Subcutaneous abdominal adipose tissue (tissue), 5 donors: ENCODE measurements around the gene ZFYVE16.
A peak's percentile ranks its signal among the peaks of the same experiment; 100 is the strongest.
"Not testable (repeated sequence)": the region's sequence is repeated elsewhere in the genome, so short reads cannot be mapped to it uniquely, and the experiment has no call there.

Source experiments
- H3K27ac ChIP-seq: one replicate; pipeline ENCODE4 v1.7.0; 2013; ENCODE audit warnings: low read depth, mild to moderate bottlenecking, inconsistent platforms, low read length, moderate library complexity
- H3K27me3 ChIP-seq, 5 donors: one replicate each; pipeline ENCODE4 v1.7.0; 2013; ENCODE audit warnings: low read length in 5 of 5, inconsistent platforms in 1 of 5; ENCODE audit not compliant: control insufficient read depth in 5 of 5, insufficient read depth in 4 of 5
- H3K36me3 ChIP-seq, 5 donors: one replicate each; pipeline ENCODE4 v1.7.0; 2013; ENCODE audit warnings: low read length in 5 of 5; ENCODE audit not compliant: control insufficient read depth in 5 of 5, insufficient read depth in 5 of 5
- H3K4me1 ChIP-seq, 5 donors: one replicate each; pipeline ENCODE4 v1.7.0; 2013; ENCODE audit warnings: low read length in 5 of 5, mild to moderate bottlenecking in 3 of 5, moderate library complexity in 1 of 5; ENCODE audit not compliant: control insufficient read depth in 5 of 5, insufficient read depth in 5 of 5
- H3K4me3 ChIP-seq, 5 donors: one replicate each; pipeline ENCODE4 v1.7.0; 2013; ENCODE audit warnings: low read length in 5 of 5, low read depth in 1 of 5
- H3K9ac ChIP-seq, 5 donors: one replicate each; pipeline ENCODE4 v1.7.0; 2013; ENCODE audit warnings: low read length in 5 of 5, mild to moderate bottlenecking in 4 of 5, moderate library complexity in 3 of 5
- H3K9me3 ChIP-seq, 5 donors: one replicate each; pipeline ENCODE4 v1.7.0; 2013; ENCODE audit warnings: low read length in 5 of 5; ENCODE audit not compliant: control insufficient read depth in 5 of 5
- donor health status: healthy.
- donor health status: healthy.
- donor health status: healthy.
- donor health status: healthy.
- donor health status: healthy.

The ZFYVE16 gene

DNA sequence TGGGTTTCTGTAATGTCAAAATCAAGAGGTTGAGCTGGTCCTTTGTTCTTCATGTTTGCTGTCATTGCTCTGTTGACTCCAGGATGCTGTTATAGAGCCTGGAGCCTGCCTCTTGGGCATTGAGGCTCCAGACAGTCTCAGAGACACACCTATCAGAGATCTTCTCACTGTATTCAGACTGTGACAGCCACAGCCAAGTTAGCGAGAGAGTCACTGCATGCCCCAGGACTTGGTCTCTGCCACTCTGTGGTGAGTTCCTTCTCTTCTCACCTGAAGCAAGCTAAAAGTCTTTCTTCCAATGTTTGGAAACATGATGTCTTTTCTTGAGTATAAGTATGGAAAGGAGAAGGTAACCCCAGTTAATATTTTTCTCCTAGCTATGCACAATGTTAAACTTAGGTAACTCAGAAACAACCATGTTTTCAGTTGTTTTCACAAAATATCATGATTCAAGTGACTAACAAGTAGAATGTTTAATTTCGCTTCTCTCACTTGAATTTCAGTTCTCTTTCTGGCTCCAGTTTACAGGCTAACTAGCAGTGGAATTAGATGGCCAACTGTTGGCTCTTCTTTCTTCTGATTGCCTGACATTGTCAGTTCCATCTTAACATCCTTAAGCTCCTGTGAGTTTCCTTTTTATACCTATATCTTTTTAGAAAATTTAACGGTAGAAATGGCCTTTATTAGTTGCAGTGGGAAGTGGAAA, 20.6 kb upstream of the ZFYVE16 start:
- Histone ChIP-seq H3K36me3 (no peaks in the 10 kb centered on the region), H3K4me3 (no peak overlapping the region), H3K4me1 (peaks cover 0 to 2% (median 0%) of the 10 kb centered on the region in 5 donors), H3K27me3 (no peaks in the 10 kb centered on the region), H3K27ac (no peak overlapping the region), H3K9ac (no peak overlapping the region), H3K9me3 (no peaks in the 10 kb centered on the region)

DNA sequence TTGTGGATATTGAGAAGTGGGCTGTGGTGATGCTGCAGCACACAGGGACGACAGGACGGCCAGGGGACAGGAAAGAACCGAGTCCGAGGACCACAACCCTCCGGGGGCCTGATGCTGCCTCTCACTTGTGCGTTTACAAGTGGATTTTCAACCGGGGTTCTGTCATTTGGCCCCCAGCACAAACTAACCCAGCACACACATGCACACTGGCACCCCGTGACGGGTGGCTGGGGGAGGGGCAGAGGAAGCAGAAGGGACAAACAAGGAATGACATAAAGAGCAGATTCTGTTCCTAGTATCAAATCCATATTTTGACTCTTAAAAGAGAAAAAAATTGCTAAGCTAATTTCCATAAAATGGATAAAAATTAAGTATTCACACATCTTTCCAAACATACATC, 18.3 kb upstream of the ZFYVE16 start:
- peaks cover 0 to 2% (median 0%) of the 10 kb centered on the region in 5 donors for H3K4me1 ChIP-seq
- H3K36me3 ChIP-seq, result no peaks in the 10 kb centered on the region
- no peaks in the 10 kb centered on the region for H3K27me3 ChIP-seq
- no peaks in the 10 kb centered on the region for H3K9me3 ChIP-seq
- peak overlapping the region in 2 of 5 donors; percentile 40 to 46 for H3K4me3 ChIP-seq
- H3K9ac ChIP-seq, result no peak overlapping the region
- no peak overlapping the region for H3K27ac ChIP-seq

DNA sequence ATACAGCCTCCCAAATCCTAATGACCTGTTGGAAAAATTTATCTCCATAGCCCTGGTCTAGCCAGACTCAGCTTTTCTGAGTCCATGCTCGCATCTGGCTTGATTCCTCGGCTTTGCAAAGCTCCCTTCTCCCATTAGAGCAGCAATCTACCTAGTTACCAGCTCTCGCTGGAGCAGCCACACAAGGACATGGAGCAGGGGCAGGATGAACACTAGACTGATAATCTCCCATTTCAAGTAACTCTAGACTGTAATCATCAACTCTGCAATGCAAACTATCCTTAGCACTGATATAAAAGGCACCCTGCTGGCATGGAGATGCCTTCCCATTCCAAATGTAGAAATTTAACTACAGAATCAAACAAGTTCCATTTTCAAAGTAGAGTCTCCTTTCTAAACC, 17.5 kb upstream of the ZFYVE16 start:
- not testable (repeated sequence) for H3K27ac ChIP-seq, H3K9me3 ChIP-seq

DNA sequence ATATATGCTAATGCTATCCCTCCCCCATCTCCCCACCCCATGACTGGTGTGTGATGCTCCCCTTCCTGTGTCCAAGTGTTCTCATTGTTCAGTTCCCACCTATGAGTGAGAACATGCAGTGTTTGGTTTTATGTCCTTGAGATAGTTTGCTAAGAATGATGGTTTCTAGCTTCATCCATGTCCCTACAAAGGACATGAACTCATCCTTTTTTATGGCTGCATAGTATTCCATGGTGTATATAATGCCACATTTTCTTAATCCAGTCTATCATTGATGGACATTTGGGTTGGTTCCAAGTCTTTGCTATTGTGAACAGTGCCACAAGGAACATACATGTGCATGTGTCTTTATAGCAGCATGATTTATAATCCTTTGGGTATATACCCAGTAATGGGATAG, 16.6 kb upstream of the ZFYVE16 start:
- not testable (repeated sequence) for H3K36me3 ChIP-seq, H3K4me1 ChIP-seq, H3K4me3 ChIP-seq, H3K27ac ChIP-seq, H3K27me3 ChIP-seq, H3K9me3 ChIP-seq, H3K9ac ChIP-seq

More for the DNA sequence above, 17.5 kb upstream of the ZFYVE16 start:
- H3K27me3 ChIP-seq, H3K9ac ChIP-seq, H3K36me3 ChIP-seq, H3K4me1 ChIP-seq, H3K4me3 ChIP-seq: not testable (repeated sequence)

DNA sequence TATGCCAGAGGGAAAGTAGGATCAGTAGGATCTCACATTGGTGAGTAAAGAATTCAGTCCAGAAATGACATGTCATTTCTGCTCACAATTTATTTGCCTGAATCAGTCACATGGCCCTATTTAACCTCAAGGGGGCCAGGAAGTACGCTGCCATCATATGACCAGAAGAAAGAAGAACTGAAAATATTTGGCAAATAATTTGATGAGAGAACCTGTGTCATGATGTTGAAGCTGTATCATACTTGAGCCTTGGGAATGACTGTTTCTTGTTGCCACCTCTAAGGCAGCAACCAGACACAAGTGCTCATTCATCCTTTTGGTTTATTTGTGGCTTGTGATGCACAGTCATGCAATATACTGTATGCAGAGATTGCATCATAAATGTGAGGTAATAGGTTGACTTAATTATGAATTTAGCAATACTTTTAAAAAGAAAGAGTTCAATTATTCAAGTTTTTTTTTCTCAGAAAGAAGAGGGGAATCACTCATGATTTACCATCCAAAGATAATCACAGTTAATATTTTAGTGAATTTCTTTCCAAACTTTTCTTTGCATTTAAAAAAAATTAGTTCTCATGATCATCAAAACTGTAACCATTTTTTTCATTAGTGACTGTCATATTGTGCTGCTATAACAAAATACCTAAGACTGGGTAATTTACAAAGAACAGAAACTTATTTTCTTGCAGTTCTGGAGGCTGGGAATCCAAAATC, 8.2 kb upstream of the ZFYVE16 start:
- no peak overlapping the region for H3K9ac ChIP-seq
- H3K36me3 ChIP-seq, result no peaks in the 10 kb centered on the region
- H3K4me3 ChIP-seq, result no peak overlapping the region
- no peaks in the 10 kb centered on the region for H3K9me3 ChIP-seq
- no peak overlapping the region for H3K27ac ChIP-seq
- no peaks in the 10 kb centered on the region for H3K27me3 ChIP-seq
- peaks cover 0 to 8% (median 0%) of the 10 kb centered on the region in 5 donors for H3K4me1 ChIP-seq

DNA sequence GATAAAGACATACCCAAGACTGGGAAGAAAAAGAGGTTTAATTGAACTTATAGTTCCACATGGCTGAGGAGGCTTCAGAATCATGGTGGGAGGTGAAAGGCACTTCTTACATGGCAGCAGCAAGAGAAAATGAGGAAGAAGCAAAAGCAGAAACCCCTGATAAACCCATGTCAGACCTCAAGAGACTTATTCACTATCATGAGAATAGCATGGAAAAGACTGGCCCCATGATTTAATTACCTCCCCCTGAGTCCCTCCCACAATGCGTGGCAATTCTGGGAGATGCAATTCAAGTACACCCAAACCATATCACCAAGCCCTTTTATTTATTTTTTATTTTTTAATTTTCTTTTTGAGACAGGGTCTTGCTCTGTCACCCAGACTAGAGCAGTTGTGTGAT, 7.5 kb upstream of the ZFYVE16 start:
- H3K36me3 ChIP-seq, H3K9me3 ChIP-seq, H3K4me3 ChIP-seq, H3K27me3 ChIP-seq, H3K27ac ChIP-seq, H3K4me1 ChIP-seq, H3K9ac ChIP-seq: not testable (repeated sequence)

DNA sequence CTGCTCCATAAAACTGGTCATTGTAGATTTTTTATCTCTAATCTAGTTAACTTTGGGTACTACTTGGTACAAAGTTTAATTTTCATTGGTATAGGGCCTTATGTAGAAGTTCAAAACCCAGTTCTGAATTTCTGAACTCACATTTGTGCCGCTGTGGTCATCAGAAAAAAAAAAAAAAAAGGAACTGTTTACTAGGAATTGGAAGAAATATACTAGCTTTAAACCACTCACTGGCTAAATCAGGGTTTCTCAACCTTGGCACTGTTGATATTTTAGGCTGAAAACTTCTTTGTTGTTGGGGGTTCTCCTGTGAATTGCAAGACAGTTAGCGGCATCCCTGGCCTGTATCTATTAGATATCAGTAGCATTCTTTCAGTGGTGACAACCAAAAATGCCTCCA, 4.1 kb upstream of the ZFYVE16 start:
- no peaks in the 10 kb centered on the region for H3K27me3 ChIP-seq
- H3K9ac ChIP-seq, result no peak overlapping the region
- H3K27ac ChIP-seq, result no peak overlapping the region
- H3K4me1 ChIP-seq, result peaks cover 3 to 19% (median 8%) of the 10 kb centered on the region in 5 donors
- H3K9me3 ChIP-seq, result no peaks in the 10 kb centered on the region
- H3K36me3 ChIP-seq, result no peaks in the 10 kb centered on the region
- H3K4me3 ChIP-seq, result no peak overlapping the region

DNA sequence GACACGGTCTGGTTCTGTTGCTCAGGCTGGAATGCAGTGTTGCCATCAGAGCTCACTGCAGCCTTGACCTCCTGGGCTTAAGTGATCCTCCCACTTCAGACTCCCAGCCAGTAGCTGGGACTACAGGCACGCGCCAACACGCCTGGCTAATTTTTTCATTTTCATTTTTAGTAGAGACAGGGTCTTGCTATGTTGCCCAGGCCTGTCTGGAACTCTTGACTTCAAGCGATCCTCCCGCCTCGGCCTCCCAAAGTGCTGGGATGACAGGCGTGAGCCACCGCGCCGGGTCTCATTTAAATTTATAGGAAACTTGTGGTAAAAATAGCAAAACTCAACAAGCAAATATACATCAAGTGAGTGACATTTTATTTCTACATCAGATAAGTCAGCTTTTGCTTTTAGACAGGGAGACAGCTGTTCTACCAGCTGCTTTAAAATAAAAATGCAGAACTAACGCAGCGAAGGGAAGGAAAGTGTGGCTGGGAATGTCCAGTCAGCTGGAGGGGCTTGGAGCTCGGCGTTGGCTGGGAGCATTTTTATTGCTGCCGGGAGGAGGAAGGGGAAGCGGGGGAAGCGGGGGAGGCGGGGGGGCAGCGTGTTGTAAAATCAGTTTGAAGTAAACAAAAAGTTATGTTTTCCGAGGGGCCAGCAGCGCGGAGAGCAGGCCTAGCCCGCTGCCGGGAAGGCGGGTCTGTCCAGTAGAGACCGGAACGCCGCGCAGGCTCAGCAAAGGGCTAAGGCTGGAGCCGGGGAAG, 707 bp upstream of the ZFYVE16 start:
- Histone ChIP-seq H3K9me3 (no peaks in the 10 kb centered on the region), H3K36me3 (no peaks in the 10 kb centered on the region), H3K4me3 (peak overlapping the region; percentile 74 to 94 (median 85)), H3K4me1 (peaks cover 6 to 25% (median 19%) of the 10 kb centered on the region in 5 donors), H3K9ac (peak overlapping the region in 4 of 5 donors; percentile 84 to 94 (median 92)), H3K27me3 (no peaks in the 10 kb centered on the region), H3K27ac (peak overlapping the region; percentile 97)

DNA sequence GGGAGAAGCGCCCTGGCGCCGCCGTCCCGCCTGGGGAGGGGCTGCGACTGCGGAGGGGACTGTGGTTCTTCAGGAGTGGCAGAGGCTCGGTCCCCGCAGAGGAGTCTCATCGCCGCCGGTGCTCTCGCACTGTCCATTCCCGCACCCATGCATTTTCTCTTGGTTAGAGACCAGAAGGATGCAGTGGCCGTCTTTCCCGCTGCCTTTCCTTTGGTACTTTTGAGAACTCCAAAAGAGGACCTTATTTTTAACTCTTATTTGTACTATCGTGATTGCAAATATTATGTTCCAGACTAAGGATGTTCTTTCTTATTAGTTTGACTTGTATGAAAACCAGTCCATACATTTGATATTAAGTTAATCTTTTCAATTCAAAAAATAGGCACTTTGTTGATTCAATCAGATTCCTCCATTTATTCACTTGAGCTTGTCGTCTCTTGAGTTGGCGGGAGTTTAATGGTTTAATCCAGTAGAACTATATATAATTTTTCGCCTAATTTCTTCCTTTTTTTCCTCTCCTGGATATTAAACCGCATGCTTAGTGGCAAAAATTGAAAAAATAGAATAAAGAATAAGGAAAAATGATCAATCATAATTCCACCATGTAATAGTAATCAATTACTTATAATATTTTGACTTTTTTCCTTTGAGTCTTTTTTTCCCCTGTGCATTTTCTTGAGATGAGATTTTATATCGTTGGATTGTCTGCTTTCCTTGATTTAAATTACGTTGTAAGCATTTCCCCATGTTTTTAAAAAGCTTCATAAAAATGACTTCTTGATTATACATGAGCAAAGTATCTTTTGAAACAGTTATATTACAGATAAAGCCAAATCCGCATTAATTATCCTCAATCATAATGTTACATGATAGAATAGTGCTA, 861 bp downstream of the ZFYVE16 start:
- H3K27ac ChIP-seq, result peak overlapping the region; percentile 97
- H3K9me3 ChIP-seq, result no peaks in the 10 kb centered on the region
- H3K4me3 ChIP-seq, result peak overlapping the region; percentile 82 to 94 (median 88)
- H3K36me3 ChIP-seq, result no peaks in the 10 kb centered on the region
- H3K9ac ChIP-seq, result peak overlapping the region; percentile 73 to 98 (median 93)
- no peaks in the 10 kb centered on the region for H3K27me3 ChIP-seq
- H3K4me1 ChIP-seq, result peaks cover 6 to 25% (median 19%) of the 10 kb centered on the region in 5 donors
